Ovary (tissue), 9 donors: Measurements from ENCODE around the gene PEAK1. TPM values are rescaled to one million over a fixed set of nuclear protein-coding genes. Genes with fewer than 3 reads are reported as not detected.

ENCODE experiments used
- DNase-seq, 5 donors: peaks; one replicate each; pipeline ENCODE4 v3.0.0-alpha.2; 2019 to 2020
- H3K27ac ChIP-seq, 2 donors: fragments of 200-600 bp; one replicate each; pipeline versions ENCODE4 v1.5.1 to v1.8.0; 2019 to 2022
- H3K27me3 ChIP-seq: fragments of 200-600 bp; one replicate; pipeline ENCODE4 v1.8.0; 2022
- H3K36me3 ChIP-seq: fragments of 200-600 bp; sonication (generic); one replicate; pipeline ENCODE4 v1.5.1; 2019
- H3K4me1 ChIP-seq: one replicate; pipeline ENCODE4 v1.8.1; 2013; ENCODE audit warnings: mild to moderate bottlenecking, moderate library complexity; ENCODE audit not compliant: insufficient read depth
- H3K4me3 ChIP-seq: fragments of 200-600 bp; sonication (generic); one replicate; pipeline ENCODE4 v1.5.1; 2017
- H3K9me3 ChIP-seq, 2 donors: fragments of 200-600 bp in 1 of 2; sonication (generic) in 1 of 2; one replicate each; pipeline versions ENCODE4 v1.5.1 to v1.8.1; 2013 to 2019; ENCODE audit warnings: mild to moderate bottlenecking in 1 of 2, moderate library complexity in 1 of 2
- CTCF ChIP-seq, 3 donors: fragments of 450-650 bp in 2 of 3; fragments of 200-600 bp in 1 of 3; IDR thresholded peaks; one replicate each; pipeline versions ENCODE4 v1.5.1 to v1.8.0; 2016 to 2022; ENCODE audit warnings: antibody characterized with exemption in 3 of 3, mild to moderate bottlenecking in 1 of 3
- EP300 ChIP-seq: sonication (generic); formaldehyde crosslinking; IDR thresholded peaks from one replicate; pipeline ENCODE4 v1.6.1; 2017; ENCODE audit warnings: antibody characterized with exemption
- POLR2A ChIP-seq: fragments of 450-650 bp; IDR thresholded peaks from one replicate; pipeline ENCODE4 v1.6.1; 2017; ENCODE audit warnings: antibody characterized with exemption, mild to moderate bottlenecking, moderate library complexity
- WGBS, 3 donors: extraction: QIAGEN DNeasy Blood & Tissue Kit in 1 of 3; methylation state at CpG; one replicate each; pipeline versions ENCODE4 v1.1.5 to v1.1.7; 2013 to 2017; 5-methylcytosine and 5-hydroxymethylcytosine counted together
- intact Hi-C, 4 donors: fragments of 100-400 bp; cut with DNase I; formaldehyde crosslinking; loops; one replicate each; pipeline versions ENCODE4 v1.11.0 to v1.15.1; 2022 to 2023
- polyA plus RNA-seq, 2 donors: library from polyadenylated mRNA; stranded (reverse); fragments of 200-250 nt in 1 of 2; fragments of 350-450 nt in 1 of 2; fragmentation: Illumina TruSeq in 1 of 2; extraction: RNeasy Lipid Tissue Mini Kit (QIAGEN cat#74804) in 1 of 2; gene quantifications; one replicate each; pipeline ENCODE4 v1.2.3, GENCODE V29; 2013 to 2014
- total RNA-seq, 7 donors: library from RNA; depleted of rRNA in 2 of 7; stranded (reverse); fragments of >200 nt in 2 of 7; fragmentation: NEBNext Ultra II Directional in 3 of 7; extraction: Animal tissue kit (Norgen Biotek cat#: 25700) in 3 of 7; gene quantifications; one replicate each; pipeline versions ENCODE4 v1.1.0 to v1.2.4, GENCODE V29; 2016 to 2023
- donor health status: DM: no; HTN: no; CAD: no; lungs with moderate emphysema.
- donor health status: DM: no; HTN: no; CAD: no.
- donor health status: Bipolar disorder and iron deficiency.
- donor health status: DM: yes; HTN: yes; CAD: no.
- donor health status: DM: no; HTN: no; CAD: no.
- donor health status: DM: yes; HTN: yes; CAD: no.

The PEAK1 gene
- total and polyA plus RNA-seq, 9 donors = 6.6 to 48.4 (median 41.4) TPM

- DNase-seq = no peak
- intact Hi-C loops = no loop called here
- H3K9me3 ChIP-seq = no peaks in the 10 kb centered on the region
- no peaks in the 10 kb centered on the region for H3K4me1 ChIP-seq
- no peak overlapping the region for H3K27ac ChIP-seq
- 84 to 87% (median 87%) methylated on average over 2 of the region's 2 CpGs for WGBS, 3 donors
- no peaks in the 10 kb centered on the region for H3K36me3 ChIP-seq
- H3K4me3 ChIP-seq = no peak overlapping the region
- TF ChIP-seq EP300 (no peak), POLR2A (no peak), CTCF (IDR thresholded peaks at IDR 0.05) (no peak)
- H3K27me3 ChIP-seq = no peaks in the 10 kb centered on the region
Measured at GRCh38 chr15:77430213-77430612, 10.3 kb upstream of the PEAK1 start.

GRCh38 chr15:77426871-77427270 is 7.0 kb upstream of the PEAK1 start:
- Histone ChIP-seq H3K27ac (no peak overlapping the region), H3K36me3 (no peaks in the 10 kb centered on the region), H3K4me3 (no peak overlapping the region), H3K27me3 (no peaks in the 10 kb centered on the region), H3K4me1 (no peaks in the 10 kb centered on the region), H3K9me3 (no peaks in the 10 kb centered on the region)
- TF ChIP-seq EP300 (no peak), POLR2A (no peak), CTCF (IDR thresholded peaks at IDR 0.05) (no peak)
- no peak for DNase-seq
- intact Hi-C loops = no loop called here
- WGBS, 3 donors = 81 to 94% (median 89%) methylated on average over 1 of the region's 1 CpG

DNA sequence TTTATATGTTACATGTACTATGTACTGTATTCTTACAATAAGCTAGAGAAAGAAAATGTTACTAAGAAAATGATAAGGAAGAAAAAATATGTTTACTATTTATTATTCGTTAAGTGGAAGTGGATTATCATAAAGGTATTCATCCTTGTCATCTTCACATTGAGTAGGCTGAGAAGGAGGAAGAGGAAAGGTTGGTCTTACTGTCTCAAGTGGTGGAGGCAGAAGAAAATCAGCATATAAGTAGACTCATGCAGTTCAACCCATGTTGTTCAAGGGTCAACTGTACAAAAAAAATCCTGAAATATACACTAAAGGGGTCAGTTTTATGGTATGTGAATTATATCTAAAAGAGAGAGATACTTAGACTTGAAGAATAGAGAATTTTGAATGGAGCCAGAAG is 6.5 kb upstream of the PEAK1 start:
- 48 to 68% (median 60%) methylated on average over 1 of the region's 1 CpG for WGBS, 3 donors
- no peak for TF ChIP-seq EP300
- no peak for TF ChIP-seq POLR2A
- TF ChIP-seq CTCF (IDR thresholded peaks at IDR 0.05) = no peak
- H3K36me3 ChIP-seq = no peaks in the 10 kb centered on the region
- intact Hi-C loops = no loop called here
- H3K4me1 ChIP-seq = peaks cover under 1% of the 10 kb centered on the region
- no peak overlapping the region for H3K4me3 ChIP-seq
- H3K9me3 ChIP-seq = no peaks in the 10 kb centered on the region
- no peaks in the 10 kb centered on the region for H3K27me3 ChIP-seq
- no peak for DNase-seq
- no peak overlapping the region for H3K27ac ChIP-seq

DNA sequence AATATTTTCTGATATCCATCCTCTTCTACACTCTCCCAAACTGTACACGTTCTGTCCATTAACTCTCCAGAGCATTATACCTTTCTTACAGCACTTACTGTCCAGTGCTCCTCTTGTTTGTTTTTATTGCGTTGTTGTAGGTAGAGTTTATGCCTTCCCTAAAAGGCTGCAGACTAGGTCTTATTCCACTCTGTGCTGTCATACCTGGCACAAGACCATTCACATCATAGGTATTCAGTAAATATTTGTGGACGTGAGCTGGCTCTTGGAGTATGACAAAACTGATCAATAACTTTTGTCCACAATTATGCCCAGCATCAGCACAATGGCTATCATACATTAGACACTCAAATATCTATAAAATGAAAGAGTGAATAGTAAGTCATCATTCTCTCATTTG is 5.2 kb upstream of the PEAK1 start:
- WGBS, 3 donors = 90 to 95% (median 94%) methylated on average over 3 of the region's 3 CpGs
- no peaks in the 10 kb centered on the region for H3K36me3 ChIP-seq
- intact Hi-C loops = no loop called here
- no peak overlapping the region for H3K4me3 ChIP-seq
- H3K27me3 ChIP-seq = no peaks in the 10 kb centered on the region
- no peak overlapping the region for H3K27ac ChIP-seq
- DNase-seq = no peak
- H3K4me1 ChIP-seq = peaks cover 1% of the 10 kb centered on the region
- no peaks in the 10 kb centered on the region for H3K9me3 ChIP-seq
- TF ChIP-seq POLR2A (no peak), CTCF (IDR thresholded peaks at IDR 0.05) (no peak), EP300 (no peak)

GRCh38 chr15:77421370-77421700 is 1.4 kb upstream of the PEAK1 start:
- DNase-seq = no peak
- Histone ChIP-seq H3K4me1 (peaks cover 1% of the 10 kb centered on the region), H3K4me3 (peak overlapping the region; percentile 95), H3K27ac (no peak overlapping the region), H3K27me3 (no peaks in the 10 kb centered on the region), H3K9me3 (no peaks in the 10 kb centered on the region), H3K36me3 (no peaks in the 10 kb centered on the region)
- TF ChIP-seq POLR2A = no peak
- TF ChIP-seq CTCF (IDR thresholded peaks at IDR 0.05) = no peak
- TF ChIP-seq EP300 = no peak
- intact Hi-C loops = no loop called here
- 0 to 1% (median 0%) methylated on average over 3 of the region's 3 CpGs for WGBS, 3 donors
